Right ventricle myocardium inferior (tissue), 1 donor: ENCODE data around the gene MCF2L. TPM values are rescaled to one million over a fixed set of nuclear protein-coding genes. Genes with fewer than 3 reads are reported as not detected.

Experiments used
- ATAC-seq: fragments of 200-7000 bp; cut with Tn5 transposase; one replicate; pipeline ENCODE4 v1.9.1; 2020; ENCODE audit warnings: mild to moderate bottlenecking, moderate library complexity
- DNase-seq: peaks from one replicate; pipeline ENCODE4 v3.0.0; 2021; ENCODE audit errors: missing footprints
- intact Hi-C: fragments of 100-400 bp; cut with DNase I; formaldehyde crosslinking; loops from one replicate; pipeline ENCODE4 v1.11.0; 2022
- total RNA-seq: library from RNA; stranded (reverse); fragmentation: NEBNext Ultra II Directional; extraction: Animal tissue kit (Norgen Biotek cat#: 25700); gene quantifications from one replicate; pipeline ENCODE4 v1.2.1, GENCODE V29; 2021
- donor health status: DM: no; HTN: yes; CAD: no; lungs with severe emphysema.

MCF2L gene
- total RNA-seq, 1 donor from 2014 or later: 45.9 TPM

- no peak for ATAC-seq
- intact Hi-C loops: no loop called here
- peak; percentile 39 for DNase-seq
These were observed 94.1 kb downstream of the MCF2L start for GRCh38 chr13:113063091-113063491.

- peak; percentile 67 for DNase-seq
- intact Hi-C loops: no loop called here
- ATAC-seq: peak; percentile 45
These were observed 95.1 kb downstream of the MCF2L start for GRCh38 chr13:113064000-113064533.

GRCh38 chr13:113064534-113065405, 95.8 kb downstream of the MCF2L start:
- ATAC-seq (peak; percentile 38), DNase-seq (peak; percentile 64)
- intact Hi-C loops: no loop called here

- ATAC-seq (peak; percentile 30), DNase-seq (peak; percentile 56)
- intact Hi-C loops: no loop called here
These were observed 96.6 kb downstream of the MCF2L start for GRCh38 chr13:113065406-113066141.

- ATAC-seq (no peak), DNase-seq (peak; percentile 2)
- intact Hi-C loops: no loop called here
These were observed 97.1 kb downstream of the MCF2L start for GRCh38 chr13:113066142-113066455.

GRCh38 chr13:113066746-113067145, 97.7 kb downstream of the MCF2L start:
- no peak for ATAC-seq
- peak; percentile 47 for DNase-seq
- intact Hi-C loops: no loop called here

GRCh38 chr13:113069861-113070805, 101.1 kb downstream of the MCF2L start:
- ATAC-seq (no peak), DNase-seq (peak; percentile 57)
- intact Hi-C loops: no loop called here

- DNase-seq: no peak
- intact Hi-C loops: no loop called here
- ATAC-seq: no peak
These were observed 101.8 kb downstream of the MCF2L start for GRCh38 chr13:113070855-113071254.

- intact Hi-C loops: no loop called here
- ATAC-seq (no peak), DNase-seq (no peak)
These were observed 103.4 kb downstream of the MCF2L start for GRCh38 chr13:113072376-113072775.

- intact Hi-C loops: no loop called here
- peak; percentile 39 for DNase-seq
- ATAC-seq: no peak
These were observed 104.9 kb downstream of the MCF2L start for GRCh38 chr13:113073942-113074341.

GRCh38 chr13:113074401-113074800, 105.4 kb downstream of the MCF2L start:
- peak; percentile 49 for DNase-seq
- ATAC-seq: no peak
- intact Hi-C loops: no loop called here

GRCh38 chr13:113074876-113075275, 105.9 kb downstream of the MCF2L start:
- no peak for ATAC-seq
- intact Hi-C loops: no loop called here
- peak; percentile 59 for DNase-seq

GRCh38 chr13:113075711-113076110, 106.7 kb downstream of the MCF2L start:
- intact Hi-C loops: no loop called here
- peak; percentile 53 for DNase-seq
- no peak for ATAC-seq

GRCh38 chr13:113076681-113077401, 107.8 kb downstream of the MCF2L start:
- ATAC-seq (no peak), DNase-seq (peak; percentile 63)
- intact Hi-C loops: no loop called here

- ATAC-seq (no peak), DNase-seq (peak; percentile 41)
- intact Hi-C loops: no loop called here
These were observed 108.5 kb downstream of the MCF2L start for GRCh38 chr13:113077566-113077952.

- intact Hi-C loops: no loop called here
- ATAC-seq (no peak), DNase-seq (peak; percentile 35)
These were observed 109.2 kb downstream of the MCF2L start for GRCh38 chr13:113077953-113078901.
